ENCODE data around the gene RXRG. TPM values are rescaled to one million over a fixed set of nuclear protein-coding genes. Genes with fewer than 3 reads are reported as not detected.
A peak's percentile ranks its signal among the peaks of the same experiment; 100 is the strongest.

Gene RXRG
- total and polyA plus RNA-seq, 12 donors = 1.2 to 16.3 (median 4.1) TPM

DNA sequence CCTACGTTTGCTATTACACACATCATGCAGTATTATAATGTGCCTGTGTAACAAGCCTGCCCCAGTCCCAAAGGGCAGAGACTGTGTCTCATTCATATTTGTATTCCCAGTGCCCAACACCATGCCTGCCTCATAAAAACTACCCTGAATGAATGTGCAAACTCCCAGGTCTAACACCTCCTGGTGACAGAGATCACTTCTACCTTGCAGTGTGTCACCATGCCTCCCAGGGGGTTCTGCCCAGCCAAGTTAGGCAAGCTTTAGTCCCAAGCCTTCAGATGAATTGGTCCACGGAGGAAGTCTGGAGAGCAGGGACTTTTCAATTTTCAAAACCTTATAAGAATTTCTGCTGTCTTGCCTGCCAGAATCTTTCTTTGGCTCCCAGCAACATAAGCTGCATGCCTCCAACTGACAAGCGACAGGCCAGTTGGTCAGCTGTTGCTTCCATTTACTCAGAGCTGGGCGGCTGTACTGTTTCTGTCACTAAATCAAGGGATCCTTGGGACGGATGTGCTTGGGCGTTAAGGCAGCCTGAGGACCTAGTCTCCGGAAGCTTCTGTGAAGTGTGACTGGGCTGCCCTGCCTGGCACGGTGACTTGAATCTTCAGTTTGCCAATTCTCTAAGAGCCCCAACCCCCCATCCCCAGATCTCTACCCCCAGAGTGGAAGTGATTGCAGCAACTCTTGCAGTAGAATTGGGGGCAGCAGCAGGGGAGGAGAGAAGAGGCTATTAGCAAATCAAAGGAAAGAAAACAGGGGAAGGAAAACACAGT lies 1.2 kb downstream of the RXRG start:
- ATAC-seq = peak; percentile 67 to 85 (median 80)
- Histone ChIP-seq H3K9me3 (no peaks in the 10 kb centered on the region), H3K27me3 (peaks cover 0 to 61% (median 6%) of the 10 kb centered on the region in 7 donors), H3K36me3 (no peaks in the 10 kb centered on the region), H3K4me1 (peaks cover 0 to 25% (median 14%) of the 10 kb centered on the region in 9 donors), H3K4me3 (peak overlapping the region in 8 of 10 donors; percentile 17 to 61 (median 52)), H3K27ac (peak overlapping the region in 6 of 10 donors; percentile 38 to 73 (median 58))
- TF ChIP-seq, protein P1, sequence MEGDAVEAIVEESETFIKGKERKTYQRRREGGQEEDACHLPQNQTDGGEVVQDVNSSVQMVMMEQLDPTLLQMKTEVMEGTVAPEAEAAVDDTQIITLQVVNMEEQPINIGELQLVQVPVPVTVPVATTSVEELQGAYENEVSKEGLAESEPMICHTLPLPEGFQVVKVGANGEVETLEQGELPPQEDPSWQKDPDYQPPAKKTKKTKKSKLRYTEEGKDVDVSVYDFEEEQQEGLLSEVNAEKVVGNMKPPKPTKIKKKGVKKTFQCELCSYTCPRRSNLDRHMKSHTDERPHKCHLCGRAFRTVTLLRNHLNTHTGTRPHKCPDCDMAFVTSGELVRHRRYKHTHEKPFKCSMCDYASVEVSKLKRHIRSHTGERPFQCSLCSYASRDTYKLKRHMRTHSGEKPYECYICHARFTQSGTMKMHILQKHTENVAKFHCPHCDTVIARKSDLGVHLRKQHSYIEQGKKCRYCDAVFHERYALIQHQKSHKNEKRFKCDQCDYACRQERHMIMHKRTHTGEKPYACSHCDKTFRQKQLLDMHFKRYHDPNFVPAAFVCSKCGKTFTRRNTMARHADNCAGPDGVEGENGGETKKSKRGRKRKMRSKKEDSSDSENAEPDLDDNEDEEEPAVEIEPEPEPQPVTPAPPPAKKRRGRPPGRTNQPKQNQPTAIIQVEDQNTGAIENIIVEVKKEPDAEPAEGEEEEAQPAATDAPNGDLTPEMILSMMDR (IDR thresholded peaks at IDR 0.05) = no peak
- WGBS, 2 donors = 7 to 10% methylated on average over 8 of the region's 8 CpGs
- intact Hi-C loops (cut with DNase I) = loop anchor here in 1 of 10 donors (10.0 kb wide), 1 partner anchor 101 kb away; the partner anchor contains the start of gene LRRC52
- peak; percentile 25 to 46 for DNase-seq

DNA sequence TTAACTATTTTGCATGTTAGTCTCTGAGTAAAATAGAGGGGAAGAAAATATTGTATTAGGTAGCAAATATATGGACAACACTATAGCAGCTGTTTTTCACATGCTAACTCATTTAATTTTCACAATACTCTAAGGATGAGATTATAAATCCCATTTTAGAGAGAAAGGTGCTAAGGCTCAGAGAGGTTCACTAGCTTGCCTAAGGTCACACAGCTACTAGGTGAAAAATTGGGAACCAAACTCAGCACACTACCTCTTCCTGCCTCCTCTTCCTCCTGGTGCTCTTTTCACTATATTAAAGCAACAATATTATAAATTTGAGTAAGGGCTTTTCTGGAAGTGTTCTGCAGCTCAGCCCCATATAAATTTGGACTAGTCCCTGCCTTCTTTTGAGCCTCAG lies 2.3 kb downstream of the RXRG start:
- Histone ChIP-seq H3K27ac (peak overlapping the region in 1 of 10 donors; percentile 73), H3K9me3 (no peaks in the 10 kb centered on the region), H3K36me3 (no peaks in the 10 kb centered on the region), H3K4me3 (peak overlapping the region in 1 of 10 donors; percentile 61), H3K4me1 (peaks cover 0 to 25% (median 14%) of the 10 kb centered on the region in 9 donors), H3K27me3 (peaks cover 0 to 61% (median 6%) of the 10 kb centered on the region in 7 donors)
- DNase-seq (no peak), ATAC-seq (no peak)
- intact Hi-C loops (cut with DNase I) = loop anchor here in 1 of 10 donors (10.0 kb wide), 1 partner anchor 102 kb away; the partner anchor contains the start of gene LRRC52
- TF ChIP-seq, protein P1 (IDR thresholded peaks at IDR 0.05) = no peak

DNA sequence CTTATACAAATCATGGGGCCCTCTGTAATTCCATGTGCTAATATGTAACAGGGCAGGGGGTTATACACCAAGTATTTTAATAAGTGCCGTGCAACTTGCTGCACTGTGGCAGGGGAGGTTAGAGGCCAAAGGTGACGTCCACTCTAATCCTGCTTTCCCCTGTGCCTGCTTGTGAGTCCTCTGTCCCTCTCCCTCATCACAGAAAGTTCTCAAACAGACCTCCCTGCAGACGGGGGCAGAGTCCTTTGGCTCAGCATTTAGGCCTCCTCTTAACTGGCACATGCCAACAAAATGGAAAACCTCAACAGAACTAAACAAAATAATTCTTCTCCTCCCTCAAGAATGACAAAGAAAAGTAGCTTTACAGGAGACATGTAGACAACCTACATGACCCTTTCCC lies 2.9 kb downstream of the RXRG start:
- no peak overlapping the region for H3K27ac ChIP-seq
- TF ChIP-seq, protein P1 (IDR thresholded peaks at IDR 0.05) = no peak
- H3K4me1 ChIP-seq = peaks cover 0 to 25% (median 14%) of the 10 kb centered on the region in 9 donors
- 86 to 94% methylated on average over 3 of the region's 3 CpGs for WGBS, 2 donors
- H3K27me3 ChIP-seq = peaks cover 0 to 57% (median 6%) of the 10 kb centered on the region in 7 donors
- DNase-seq = no peak
- H3K4me3 ChIP-seq = no peak overlapping the region
- H3K9me3 ChIP-seq = no peaks in the 10 kb centered on the region
- intact Hi-C loops (cut with DNase I) = loop anchor here in 1 of 10 donors (10.0 kb wide), 1 partner anchor 103 kb away; the partner anchor contains the start of gene LRRC52
- H3K36me3 ChIP-seq = no peaks in the 10 kb centered on the region
- no peak for ATAC-seq

DNA sequence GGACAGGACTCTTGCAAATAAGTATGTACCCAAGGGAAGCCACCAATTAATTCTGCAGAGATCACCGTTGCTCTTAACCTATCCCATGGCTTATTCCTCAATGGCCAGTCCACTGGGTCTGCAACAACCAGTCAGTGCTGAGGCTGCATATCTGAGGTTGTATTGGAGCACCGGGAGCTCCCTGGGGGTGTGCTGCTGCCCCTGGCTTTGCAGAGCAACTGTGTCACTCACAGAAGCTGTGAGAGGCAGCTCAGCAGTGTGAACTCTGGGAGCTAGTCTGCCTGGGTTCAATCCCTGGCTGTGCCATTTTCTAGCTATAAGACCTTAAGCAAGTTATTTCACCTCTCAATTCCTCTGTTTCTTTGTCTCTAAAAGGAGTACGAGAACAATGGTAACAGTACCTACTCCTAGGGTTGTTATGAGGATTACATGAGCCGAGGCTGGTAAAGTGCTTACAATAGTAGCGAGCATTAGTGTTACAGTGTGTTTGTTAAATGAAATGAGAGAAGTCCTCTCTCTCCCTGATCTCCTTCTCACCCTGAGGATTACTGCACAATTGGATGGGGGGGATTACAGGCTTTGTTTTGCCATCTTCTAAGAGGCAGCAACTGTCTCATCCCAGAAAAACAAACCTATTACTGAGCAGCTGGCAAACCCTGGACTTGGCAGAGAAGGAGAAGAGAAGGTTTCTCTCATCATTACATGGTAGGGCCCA lies 3.6 kb downstream of the RXRG start:
- Histone ChIP-seq H3K4me3 (no peak overlapping the region), H3K27me3 (peaks cover 0 to 50% (median 6%) of the 10 kb centered on the region in 7 donors), H3K9me3 (no peaks in the 10 kb centered on the region), H3K4me1 (peaks cover 0 to 25% (median 14%) of the 10 kb centered on the region in 9 donors), H3K36me3 (no peaks in the 10 kb centered on the region), H3K27ac (peak overlapping the region in 1 of 10 donors; percentile 34)
- ATAC-seq (no peak), DNase-seq (no peak)
- 77 to 86% methylated on average over 5 of the region's 5 CpGs for whole genome bisulfite sequencing, 2 donors
- TF ChIP-seq, protein P1 (IDR thresholded peaks at IDR 0.05) = no peak
- intact Hi-C loops (cut with DNase I) = loop anchor here in 1 of 10 donors (10.0 kb wide), 1 partner anchor 103 kb away; the partner anchor contains the start of gene LRRC52
